OCI-LY3 (cell line): ENCODE measurements around the gene DNM1.

Experiments used
- H2AFZ ChIP-seq: fragments of 200-600, 300-600 bp; shearing (Covaris generic); 2 replicates; pipeline ENCODE4 v1.6.0; 2014; ENCODE audit warnings: antibody characterized with exemption, low read depth, low read length
- H3K27ac ChIP-seq: fragments of 200-600, 300-600 bp; sonication (generic); 2 replicates; pipeline ENCODE4 v1.5.1; 2014; ENCODE audit warnings: mild to moderate bottlenecking, low read length, moderate library complexity, mixed read lengths
- H3K27me3 ChIP-seq: fragments of 200-600, 300-600 bp; sonication (generic); 2 replicates; pipeline ENCODE4 v1.6.1; 2014; ENCODE audit warnings: low read depth, low read length, mixed read lengths
- H3K36me3 ChIP-seq: fragments of 200-600, 300-600 bp; sonication (generic); replicated peaks from 2 replicates; pipeline ENCODE3; 2014; ENCODE audit warnings: low read depth, low read length, mixed read lengths
- H3K4me1 ChIP-seq: fragments of 300-600, 200-600 bp; sonication (generic); 2 replicates; pipeline ENCODE4 v1.6.1; 2014; ENCODE audit warnings: low read length, mixed read lengths
- H3K4me2 ChIP-seq: fragments of 200-600, 300-600 bp; sonication (generic); 2 replicates; pipeline ENCODE4 v1.6.1; 2014; ENCODE audit warnings: low read length, mixed read lengths
- H3K4me3 ChIP-seq: fragments of 300-600, 200-600 bp; sonication (generic); 2 replicates; pipeline ENCODE4 v1.5.1; 2014; ENCODE audit warnings: antibody characterized with exemption, mild to moderate bottlenecking, low read length, moderate library complexity
- H3K79me2 ChIP-seq: fragments of 300-600, 200-600 bp; shearing (Covaris generic); 2 replicates; pipeline ENCODE4 v1.6.1; 2014; ENCODE audit warnings: mild to moderate bottlenecking, low read length, mixed read lengths
- H3K9ac ChIP-seq: fragments of 300-600, 200-600 bp; shearing (Covaris generic); 2 replicates; pipeline ENCODE4 v1.6.0; 2014; ENCODE audit warnings: mild to moderate bottlenecking, low read length, moderate library complexity
- H3K9me3 ChIP-seq: fragments of 200-600, 300-600 bp; shearing (Covaris generic); 2 replicates; pipeline ENCODE4 v1.6.1; 2014; ENCODE audit warnings: low read length, mixed read lengths; ENCODE audit not compliant: insufficient read depth
- H4K20me1 ChIP-seq: fragments of 200-600, 300-600 bp; sonication (generic); 2 replicates; pipeline ENCODE4 v1.6.1; 2016; ENCODE audit warnings: low read length, mixed read lengths; ENCODE audit not compliant: insufficient read depth
- EZH2phosphoT487 ChIP-seq: fragments of 200-600 bp; shearing (Covaris generic); IDR thresholded peaks from 2 replicates; pipeline ENCODE4 v1.6.1; 2018; ENCODE audit warnings: antibody characterized with exemption, mixed run types, low read depth
- TF ChIP-seq, protein P1 (sequence below): fragments of 200-600, 300-600 bp; sonication (generic); IDR thresholded peaks from 2 replicates; pipeline ENCODE4 v1.5.1; 2014; ENCODE audit warnings: antibody characterized with exemption, low read length, low read depth

The DNM1 gene

GRCh38 chr9:128304136-128304970, 101.2 kb downstream of the DNM1 start:
- Histone ChIP-seq H3K36me3 (peaks cover 7% of the 10 kb centered on the region), H3K27ac (no peak overlapping the region)

More at GRCh38 chr9:128304136-128304970, 101.2 kb downstream of the DNM1 start:
- no peaks in the 10 kb centered on the region for H3K79me2 ChIP-seq
- H3K4me2 ChIP-seq = no peak overlapping the region
- H3K4me3 ChIP-seq = no peak overlapping the region
- TF ChIP-seq EZH2phosphoT487 = no peak
- TF ChIP-seq, protein P1, sequence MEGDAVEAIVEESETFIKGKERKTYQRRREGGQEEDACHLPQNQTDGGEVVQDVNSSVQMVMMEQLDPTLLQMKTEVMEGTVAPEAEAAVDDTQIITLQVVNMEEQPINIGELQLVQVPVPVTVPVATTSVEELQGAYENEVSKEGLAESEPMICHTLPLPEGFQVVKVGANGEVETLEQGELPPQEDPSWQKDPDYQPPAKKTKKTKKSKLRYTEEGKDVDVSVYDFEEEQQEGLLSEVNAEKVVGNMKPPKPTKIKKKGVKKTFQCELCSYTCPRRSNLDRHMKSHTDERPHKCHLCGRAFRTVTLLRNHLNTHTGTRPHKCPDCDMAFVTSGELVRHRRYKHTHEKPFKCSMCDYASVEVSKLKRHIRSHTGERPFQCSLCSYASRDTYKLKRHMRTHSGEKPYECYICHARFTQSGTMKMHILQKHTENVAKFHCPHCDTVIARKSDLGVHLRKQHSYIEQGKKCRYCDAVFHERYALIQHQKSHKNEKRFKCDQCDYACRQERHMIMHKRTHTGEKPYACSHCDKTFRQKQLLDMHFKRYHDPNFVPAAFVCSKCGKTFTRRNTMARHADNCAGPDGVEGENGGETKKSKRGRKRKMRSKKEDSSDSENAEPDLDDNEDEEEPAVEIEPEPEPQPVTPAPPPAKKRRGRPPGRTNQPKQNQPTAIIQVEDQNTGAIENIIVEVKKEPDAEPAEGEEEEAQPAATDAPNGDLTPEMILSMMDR = no peak
- H2AFZ ChIP-seq = no peak overlapping the region
- no peaks in the 10 kb centered on the region for H3K4me1 ChIP-seq
- H4K20me1 ChIP-seq = no peaks in the 10 kb centered on the region
- H3K27me3 ChIP-seq = no peaks in the 10 kb centered on the region
- no peaks in the 10 kb centered on the region for H3K9me3 ChIP-seq
- no peak overlapping the region for H3K9ac ChIP-seq
